Measurements from ENCODE around the gene EVL.

GRCh38 chr14:100131181-100131580 is 66.0 kb downstream of the EVL start:
- TF ChIP-seq EZH2phosphoT487 (IDR thresholded peaks at IDR 0.05; ENCODE audit: borderline replicate concordance): no peak
- TF ChIP-seq, protein P1, sequence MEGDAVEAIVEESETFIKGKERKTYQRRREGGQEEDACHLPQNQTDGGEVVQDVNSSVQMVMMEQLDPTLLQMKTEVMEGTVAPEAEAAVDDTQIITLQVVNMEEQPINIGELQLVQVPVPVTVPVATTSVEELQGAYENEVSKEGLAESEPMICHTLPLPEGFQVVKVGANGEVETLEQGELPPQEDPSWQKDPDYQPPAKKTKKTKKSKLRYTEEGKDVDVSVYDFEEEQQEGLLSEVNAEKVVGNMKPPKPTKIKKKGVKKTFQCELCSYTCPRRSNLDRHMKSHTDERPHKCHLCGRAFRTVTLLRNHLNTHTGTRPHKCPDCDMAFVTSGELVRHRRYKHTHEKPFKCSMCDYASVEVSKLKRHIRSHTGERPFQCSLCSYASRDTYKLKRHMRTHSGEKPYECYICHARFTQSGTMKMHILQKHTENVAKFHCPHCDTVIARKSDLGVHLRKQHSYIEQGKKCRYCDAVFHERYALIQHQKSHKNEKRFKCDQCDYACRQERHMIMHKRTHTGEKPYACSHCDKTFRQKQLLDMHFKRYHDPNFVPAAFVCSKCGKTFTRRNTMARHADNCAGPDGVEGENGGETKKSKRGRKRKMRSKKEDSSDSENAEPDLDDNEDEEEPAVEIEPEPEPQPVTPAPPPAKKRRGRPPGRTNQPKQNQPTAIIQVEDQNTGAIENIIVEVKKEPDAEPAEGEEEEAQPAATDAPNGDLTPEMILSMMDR (conservative IDR thresholded peaks at IDR 0.05; ENCODE audit: low read length): no peak

Measured in Loucy (cell line).